Stimulated activated CD8-positive, alpha-beta memory T cell treated with anti-CD3 and anti-CD28 coated beads, Interleukin-12 subunit alpha, Interleukin-12 subunit beta, amount 100 ng/mL, for 24 hours (primary cell): ENCODE measurements around the gene CCNG2.

Source experiments
- DNase-seq: peaks from one replicate; pipeline ENCODE4 v3.0.0-alpha.2; 2020; ENCODE audit errors: extremely low read depth

CCNG2 gene

DNA sequence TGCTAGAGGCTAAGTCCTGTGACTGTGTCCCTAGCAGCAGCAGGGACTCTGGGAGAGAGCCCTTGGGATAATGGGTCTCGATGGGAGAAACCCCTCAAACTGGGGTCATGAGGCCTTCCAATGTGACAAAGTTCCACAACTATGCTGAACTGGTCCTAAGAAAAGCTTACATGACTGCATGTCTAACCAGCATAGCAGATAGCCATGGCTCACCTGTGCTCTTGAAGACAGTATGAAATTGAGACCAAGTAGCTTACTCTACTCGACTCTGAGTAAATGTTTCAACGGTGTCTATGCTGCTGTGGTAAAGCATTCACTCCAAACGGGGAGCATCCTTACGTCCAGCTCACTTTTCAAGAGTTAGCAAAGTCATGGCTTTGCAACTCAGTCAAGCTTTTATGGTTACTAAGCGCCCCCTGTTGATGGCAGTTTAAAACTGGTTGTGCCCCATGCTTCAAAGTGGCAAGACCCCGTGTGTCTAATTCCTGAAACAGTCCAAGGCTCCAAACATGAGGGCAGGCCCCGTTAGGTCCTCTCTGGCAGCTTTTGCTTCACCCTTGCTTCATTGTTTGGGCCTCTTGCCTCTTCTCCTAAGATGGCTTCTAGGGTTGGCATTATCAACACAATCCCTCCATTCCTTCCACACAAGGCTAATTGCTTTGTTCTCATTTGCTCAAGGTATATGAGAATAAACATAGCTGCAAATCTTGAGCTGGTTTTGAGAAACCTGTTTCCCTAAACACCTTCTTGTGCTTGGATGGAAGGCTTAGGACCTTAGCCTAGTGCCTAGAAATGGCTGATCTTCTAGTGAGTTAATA, 46.6 kb downstream of the CCNG2 start:
- DNase-seq = peak; percentile 20

DNA sequence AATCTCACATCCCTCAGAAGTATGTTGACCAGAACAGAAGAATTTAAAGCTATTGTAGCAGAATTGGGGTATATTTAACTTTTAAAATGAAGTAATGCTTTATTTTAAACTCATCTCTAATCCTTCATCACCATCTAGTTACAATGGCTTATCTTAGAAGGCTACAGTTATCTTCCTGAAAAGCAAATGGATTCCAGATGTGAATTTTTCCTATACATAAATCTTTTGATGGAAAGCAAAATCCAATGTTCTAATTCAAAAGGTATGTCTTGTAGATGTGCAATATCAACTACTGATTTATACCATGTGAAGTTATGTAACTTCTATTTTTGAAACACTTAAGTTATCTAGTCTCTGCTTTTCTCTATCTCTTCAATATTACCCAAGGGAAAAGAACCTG, 47.6 kb downstream of the CCNG2 start:
- no peak for DNase-seq

DNA sequence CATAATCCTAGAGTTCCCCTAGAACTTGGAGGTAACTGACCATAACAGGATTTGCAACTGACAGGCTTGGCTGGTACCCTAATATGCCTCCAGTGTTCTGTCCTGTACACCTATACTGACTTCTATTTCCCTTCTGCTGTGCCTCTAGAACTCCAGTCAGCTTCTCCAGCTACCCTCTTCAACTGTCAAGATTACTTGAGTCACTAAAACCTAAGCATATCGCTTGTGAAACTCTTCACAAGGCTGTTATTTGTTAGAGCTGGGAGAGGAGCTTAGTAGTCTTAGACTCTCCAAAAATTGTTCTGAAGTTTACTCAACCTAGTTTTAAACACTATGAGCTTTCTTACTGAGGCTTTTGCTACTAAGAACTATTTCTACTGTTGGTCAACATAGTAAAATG, 52.0 kb downstream of the CCNG2 start:
- no peak for DNase-seq

DNA sequence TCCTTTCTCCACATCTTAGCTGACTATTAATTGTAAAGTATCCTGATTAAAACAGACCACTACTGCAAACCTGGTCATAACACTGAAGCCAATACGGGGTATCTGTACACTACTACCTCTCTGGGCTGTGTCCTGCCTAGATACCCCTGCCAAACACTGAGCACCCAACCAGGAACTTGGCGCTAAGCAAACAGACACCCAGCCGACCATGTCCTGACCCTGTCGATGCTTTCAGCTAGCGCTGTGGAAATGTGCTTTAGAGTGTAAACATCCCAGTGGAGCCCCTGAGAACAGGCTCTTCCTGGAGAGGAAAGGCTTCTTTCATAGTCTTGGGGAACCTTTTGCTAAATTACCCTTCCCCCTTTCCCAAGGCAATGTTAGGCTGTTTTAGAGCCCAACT, 52.9 kb downstream of the CCNG2 start:
- DNase-seq = no peak

DNA sequence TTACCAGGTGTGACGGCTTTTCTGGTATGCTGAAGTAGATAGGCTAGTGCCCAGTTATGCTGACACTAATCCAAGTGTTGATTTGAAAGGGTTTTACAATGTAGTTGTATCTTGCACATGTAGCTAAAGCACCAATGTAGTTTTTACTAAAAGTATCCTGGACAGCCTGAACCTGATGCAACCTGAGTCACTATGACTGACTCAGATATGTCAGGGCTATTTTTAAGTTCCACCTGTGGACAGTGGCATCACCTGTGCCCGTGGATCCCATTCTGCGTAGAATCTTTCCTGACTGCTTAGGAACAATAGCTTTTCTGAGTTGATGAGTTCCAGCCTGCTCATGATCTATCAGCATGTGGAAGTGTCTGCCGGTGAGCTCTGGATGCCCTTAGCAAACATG, 58.1 kb downstream of the CCNG2 start:
- no peak for DNase-seq

DNA sequence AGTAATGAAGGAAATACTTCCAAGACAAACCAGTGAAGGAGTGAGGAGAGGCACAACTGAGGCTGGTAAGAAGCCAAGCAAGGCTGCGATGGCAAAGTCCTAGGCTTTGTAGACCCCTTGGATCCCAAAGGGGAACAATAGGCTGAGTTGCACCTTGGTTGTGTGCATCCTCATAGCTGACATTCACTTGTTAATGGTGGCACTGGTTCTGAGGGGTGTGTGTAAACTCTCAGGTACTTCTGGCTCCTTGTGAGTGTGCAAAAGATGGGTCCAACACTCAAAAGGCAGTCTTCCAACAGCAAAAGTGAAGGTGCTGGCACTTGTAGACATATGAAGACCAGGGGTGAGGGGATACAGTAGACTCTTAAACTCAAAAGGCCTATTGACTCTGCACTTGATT, 60.5 kb downstream of the CCNG2 start:
- DNase-seq = no peak

DNA sequence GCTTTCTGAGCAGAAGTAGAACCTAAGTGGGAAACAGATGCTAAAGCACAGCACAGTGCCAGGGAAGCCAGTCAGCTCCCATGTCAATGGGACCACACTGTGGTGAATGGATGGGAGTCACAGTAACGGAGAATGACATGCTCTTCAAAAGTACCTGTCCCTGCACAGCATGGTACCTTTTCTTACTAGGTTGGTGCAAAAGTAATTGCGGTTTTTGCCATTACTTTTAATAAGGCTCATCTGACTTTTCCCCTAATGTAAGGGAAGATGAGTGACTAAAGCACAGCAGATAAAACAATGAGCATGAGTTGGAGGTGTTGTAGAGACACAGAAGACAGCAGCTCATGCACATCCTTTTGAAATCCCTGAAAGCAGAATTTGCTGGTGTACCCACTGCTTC, 62.3 kb downstream of the CCNG2 start:
- no peak for DNase-seq
